Activated gamma-delta T cell treated with Interleukin-2 at 50 U/mL for 16 hours (primary cell): Measurements from ENCODE around the gene FAM50A.

Source experiments
- DNase-seq: peaks from one replicate; pipeline ENCODE4 v3.0.0-alpha.2; 2020

The FAM50A gene

GRCh38 chrX:154440623-154441357 lies 3.2 kb upstream of the FAM50A start:
- DNase-seq = no peak

- no peak for DNase-seq
These were observed 2.4 kb upstream of the FAM50A start for GRCh38 chrX:154441564-154441963.

- DNase-seq = no peak
These were observed 1.8 kb upstream of the FAM50A start for GRCh38 chrX:154441984-154442707.

GRCh38 chrX:154443479-154443910 lies 446 bp upstream of the FAM50A start:
- DNase-seq = no peak

DNA sequence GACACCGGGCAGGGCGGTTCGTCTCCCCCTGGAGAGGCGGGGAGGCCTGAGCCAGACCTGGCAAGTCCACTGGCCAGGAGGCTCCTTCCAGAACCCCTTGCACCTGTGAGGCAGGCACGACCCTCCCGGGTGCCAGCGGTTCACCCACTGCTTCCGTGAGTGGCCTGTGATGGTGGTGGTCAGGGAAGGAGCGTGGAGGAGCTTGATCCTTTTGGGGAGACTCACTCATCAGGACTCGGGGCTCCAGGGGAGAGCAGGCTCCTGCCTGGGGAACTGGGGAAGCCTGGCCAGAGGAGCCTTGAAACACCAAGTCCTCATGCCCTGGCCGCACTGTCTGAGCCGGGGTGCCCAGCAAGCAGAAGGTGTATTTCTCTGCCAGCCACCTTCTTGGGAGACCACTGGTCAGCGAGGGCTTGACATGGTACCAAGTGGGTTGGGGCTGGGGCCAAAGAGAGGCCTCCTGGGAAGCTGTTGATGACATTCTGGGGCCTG lies 860 bp downstream of the FAM50A start:
- no peak for DNase-seq

DNA sequence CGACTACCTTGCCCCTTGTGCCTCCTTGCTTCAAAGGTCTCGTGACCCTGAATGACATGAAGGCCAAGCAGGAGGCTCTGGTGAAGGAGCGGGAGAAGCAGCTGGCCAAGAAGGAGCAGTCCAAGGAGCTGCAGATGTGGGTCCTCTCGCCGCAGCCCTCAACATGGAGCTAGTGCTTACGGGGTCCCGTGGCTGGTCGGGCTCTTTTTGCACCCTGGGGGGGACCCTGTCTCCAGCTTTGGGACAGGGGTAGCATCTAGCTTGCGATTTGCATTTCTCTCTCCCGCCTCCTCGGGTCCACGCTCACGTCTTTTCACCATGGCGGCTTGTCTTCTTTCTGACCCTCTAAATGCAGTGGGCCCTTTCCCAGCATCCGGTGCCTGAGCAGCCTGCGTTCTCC lies 1.8 kb downstream of the FAM50A start:
- DNase-seq = no peak

DNA sequence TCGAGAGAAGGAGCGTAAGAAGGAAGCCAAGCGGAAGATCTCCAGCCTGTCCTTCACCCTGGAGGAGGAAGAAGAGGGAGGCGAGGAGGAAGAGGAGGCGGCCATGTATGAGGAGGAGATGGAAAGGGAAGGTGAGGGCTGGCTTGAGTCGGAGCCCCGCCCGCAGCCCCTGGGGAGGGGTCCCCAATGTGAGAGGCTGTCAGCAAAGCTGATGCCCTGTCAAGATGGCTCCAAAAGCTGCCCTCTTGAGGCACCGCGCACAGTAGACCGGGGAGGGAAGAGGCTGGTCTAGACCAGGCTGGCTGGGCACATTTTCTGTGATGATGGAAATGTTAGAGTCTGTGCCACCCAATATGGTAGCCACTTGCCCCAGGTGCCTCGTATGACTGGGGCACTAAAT lies 2.5 kb downstream of the FAM50A start:
- DNase-seq = no peak

GRCh38 chrX:154448484-154448883 lies 4.5 kb downstream of the FAM50A start:
- no peak for DNase-seq

DNA sequence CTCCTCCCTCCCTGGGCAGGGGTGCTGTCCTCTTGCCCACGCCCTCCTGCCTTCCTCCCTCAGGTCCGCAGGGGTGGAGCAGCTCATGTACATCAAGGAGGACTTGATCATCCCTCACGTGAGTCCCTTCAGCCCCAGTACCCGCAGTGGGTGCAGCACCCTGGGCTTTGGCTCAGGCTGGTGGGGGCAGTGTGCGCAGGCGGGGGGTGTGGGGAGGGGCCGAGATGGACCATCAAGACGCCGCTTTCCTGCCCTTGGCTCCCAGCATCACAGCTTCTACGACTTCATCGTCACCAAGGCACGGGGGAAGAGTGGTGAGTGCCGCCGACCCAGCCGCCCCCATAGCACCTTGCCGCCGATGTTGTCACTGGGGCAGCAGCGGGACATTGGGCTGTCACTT lies 5.7 kb downstream of the FAM50A start:
- DNase-seq = no peak

DNA sequence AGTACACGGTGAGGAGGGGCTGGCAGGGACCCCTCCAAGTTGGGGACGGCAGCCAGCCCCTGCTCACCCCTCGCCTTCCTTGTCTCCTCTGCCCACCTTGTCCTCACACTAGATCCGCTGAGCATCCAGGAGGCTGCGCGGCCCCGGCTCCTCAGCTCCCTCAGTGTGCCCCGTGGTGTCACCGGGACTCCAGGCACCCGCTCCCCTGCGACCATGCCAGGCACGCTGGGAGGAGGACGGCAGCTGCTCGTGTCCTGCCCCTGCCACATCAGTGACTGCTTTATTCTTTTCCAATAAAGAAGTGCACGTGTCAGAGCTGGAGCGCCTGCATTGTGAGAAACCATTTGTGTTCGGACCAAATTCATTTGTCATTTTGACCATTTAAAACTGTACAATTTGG lies 6.4 kb downstream of the FAM50A start:
- DNase-seq = no peak

GRCh38 chrX:154452823-154453222 lies 8.9 kb downstream of the FAM50A start:
- no peak for DNase-seq

GRCh38 chrX:154457491-154458115 lies 13.7 kb downstream of the FAM50A start:
- DNase-seq = peak; percentile 52

DNA sequence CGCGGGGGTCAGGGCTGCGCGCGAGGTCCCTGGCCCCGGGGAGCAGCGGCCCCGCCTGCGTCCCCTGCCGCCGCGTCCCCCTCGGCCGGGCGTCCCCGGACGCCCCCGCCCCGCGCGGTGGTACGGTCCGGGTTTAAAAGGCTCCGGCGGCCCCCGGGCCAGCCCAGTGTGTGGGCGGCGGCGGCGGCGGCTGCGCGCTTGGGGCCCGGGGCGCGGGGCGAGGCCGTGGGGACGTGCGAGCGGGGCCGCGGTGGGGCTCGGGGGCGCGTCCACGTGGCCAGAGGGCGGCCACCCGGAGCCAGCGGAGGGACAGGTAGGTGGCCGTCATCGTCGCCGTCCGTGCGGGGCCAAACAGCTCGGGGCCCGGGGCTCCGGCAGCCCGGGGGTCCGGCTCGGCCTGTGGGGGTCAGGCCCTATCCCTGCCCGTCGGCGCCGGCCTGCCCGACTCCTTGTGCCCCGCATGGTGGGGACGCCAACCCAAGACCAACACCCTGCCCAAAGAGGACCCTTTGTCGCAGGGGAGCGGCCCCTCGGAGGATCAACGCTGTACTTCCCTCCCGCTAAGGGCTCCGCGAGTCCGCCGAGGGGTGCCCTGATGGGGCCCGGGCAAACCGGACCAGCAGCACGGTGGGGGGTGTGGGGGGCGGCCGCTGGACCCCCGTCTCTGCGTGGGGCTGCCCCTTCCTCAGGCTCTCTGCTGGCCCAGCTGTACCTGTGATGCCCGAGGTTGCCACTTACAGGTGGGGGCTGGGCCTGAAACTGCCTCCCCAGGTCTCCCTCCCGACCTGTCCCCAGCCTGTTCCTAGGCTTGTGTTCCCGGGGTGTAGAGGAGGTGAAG lies 14.4 kb downstream of the FAM50A start, which contains the start of gene PLXNA3:
PLXNA3 (plus strand) TSS at position 166 of the 838 bp plus-strand sequence. CDS start 1,903 bp downstream, outside the sequence.
- peak; percentile 63 for DNase-seq

GRCh38 chrX:154458954-154459778 lies 15.2 kb downstream of the FAM50A start:
- no peak for DNase-seq

GRCh38 chrX:154459832-154460231 lies 15.9 kb downstream of the FAM50A start:
- DNase-seq = no peak

DNA sequence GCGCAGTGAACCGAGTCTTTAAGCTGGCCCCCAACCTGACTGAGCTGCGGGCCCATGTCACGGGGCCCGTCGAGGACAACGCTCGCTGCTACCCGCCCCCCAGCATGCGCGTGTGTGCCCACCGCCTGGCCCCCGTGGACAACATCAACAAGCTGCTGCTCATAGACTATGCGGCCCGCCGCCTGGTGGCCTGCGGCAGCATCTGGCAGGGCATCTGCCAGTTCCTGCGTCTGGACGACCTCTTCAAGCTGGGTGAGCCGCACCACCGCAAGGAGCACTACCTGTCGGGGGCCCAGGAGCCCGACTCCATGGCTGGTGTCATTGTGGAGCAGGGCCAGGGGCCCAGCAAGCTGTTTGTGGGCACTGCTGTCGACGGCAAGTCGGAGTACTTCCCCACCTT lies 16.4 kb downstream of the FAM50A start:
- DNase-seq = no peak

DNA sequence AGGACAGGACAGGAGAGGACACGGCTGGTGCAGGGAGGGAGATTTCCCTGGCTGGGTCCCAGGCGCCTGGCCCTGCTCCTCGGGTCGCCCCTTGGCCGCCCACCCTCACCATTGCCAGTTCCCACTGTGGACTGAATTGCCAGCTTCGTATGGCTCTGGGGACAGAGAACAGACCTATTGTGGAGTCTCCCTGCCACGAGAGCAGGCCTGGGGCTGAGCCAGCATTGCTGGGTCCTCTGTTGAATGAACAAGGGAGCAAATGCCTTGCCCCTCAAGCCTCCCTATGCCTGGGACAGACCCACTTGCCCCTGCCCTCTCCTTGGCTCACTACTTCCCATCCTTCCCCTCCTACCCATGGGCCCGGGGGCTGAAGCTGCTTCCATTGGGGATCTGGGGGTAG lies 18.5 kb downstream of the FAM50A start:
- DNase-seq = no peak

- no peak for DNase-seq
These were observed 19.8 kb downstream of the FAM50A start for GRCh38 chrX:154463611-154464220.

DNA sequence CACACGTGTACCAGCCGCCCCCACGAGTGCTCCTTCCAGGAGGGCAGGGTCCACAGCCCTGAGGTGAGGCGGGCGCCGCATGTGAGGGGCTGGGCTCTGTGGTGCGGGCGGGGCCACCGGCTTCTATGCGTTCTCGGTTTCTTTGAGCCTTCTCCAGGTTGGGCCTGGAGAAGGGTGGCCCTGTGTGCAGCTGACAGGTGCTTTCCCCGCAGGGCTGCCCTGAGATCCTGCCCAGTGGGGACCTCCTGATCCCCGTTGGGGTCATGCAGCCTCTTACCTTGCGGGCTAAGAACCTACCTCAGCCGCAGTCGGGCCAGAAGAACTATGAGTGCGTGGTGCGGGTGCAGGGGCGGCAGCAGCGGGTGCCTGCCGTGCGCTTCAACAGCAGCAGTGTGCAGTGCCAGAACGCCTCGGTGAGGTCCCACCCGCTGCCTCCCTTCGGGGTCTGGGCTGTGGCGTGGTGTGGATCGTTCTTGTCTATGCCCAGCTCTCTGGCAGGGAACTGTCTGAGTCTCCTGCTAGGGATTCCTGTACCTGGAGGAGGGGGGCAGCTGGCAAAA lies 20.9 kb downstream of the FAM50A start:
- no peak for DNase-seq

- no peak for DNase-seq
These were observed 21.7 kb downstream of the FAM50A start for GRCh38 chrX:154465601-154466000.

DNA sequence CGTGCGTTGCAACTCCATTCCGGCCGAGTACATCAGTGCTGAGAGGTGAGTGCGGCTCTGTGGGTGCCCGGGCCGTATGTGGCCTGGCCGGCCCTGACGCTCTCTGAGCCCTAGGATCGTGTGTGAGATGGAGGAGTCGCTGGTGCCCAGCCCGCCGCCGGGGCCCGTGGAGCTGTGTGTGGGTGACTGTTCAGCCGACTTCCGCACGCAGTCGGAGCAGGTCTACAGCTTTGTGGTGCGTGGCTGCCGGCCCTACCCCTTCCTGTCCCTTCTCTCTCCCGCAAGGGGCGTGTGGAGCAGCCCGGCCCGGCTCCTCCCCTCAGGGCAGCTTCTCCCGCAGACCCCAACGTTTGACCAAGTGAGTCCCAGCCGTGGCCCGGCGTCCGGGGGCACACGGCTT lies 22.1 kb downstream of the FAM50A start:
- no peak for DNase-seq
